ENCODE measurements around the gene MUS81.

GRCh38 chr11:65907878-65908277 is 47.6 kb downstream of the MUS81 start:
- no peak for TF ChIP-seq EP300 (IDR thresholded peaks at IDR 0.05)
- TF ChIP-seq, protein P1, sequence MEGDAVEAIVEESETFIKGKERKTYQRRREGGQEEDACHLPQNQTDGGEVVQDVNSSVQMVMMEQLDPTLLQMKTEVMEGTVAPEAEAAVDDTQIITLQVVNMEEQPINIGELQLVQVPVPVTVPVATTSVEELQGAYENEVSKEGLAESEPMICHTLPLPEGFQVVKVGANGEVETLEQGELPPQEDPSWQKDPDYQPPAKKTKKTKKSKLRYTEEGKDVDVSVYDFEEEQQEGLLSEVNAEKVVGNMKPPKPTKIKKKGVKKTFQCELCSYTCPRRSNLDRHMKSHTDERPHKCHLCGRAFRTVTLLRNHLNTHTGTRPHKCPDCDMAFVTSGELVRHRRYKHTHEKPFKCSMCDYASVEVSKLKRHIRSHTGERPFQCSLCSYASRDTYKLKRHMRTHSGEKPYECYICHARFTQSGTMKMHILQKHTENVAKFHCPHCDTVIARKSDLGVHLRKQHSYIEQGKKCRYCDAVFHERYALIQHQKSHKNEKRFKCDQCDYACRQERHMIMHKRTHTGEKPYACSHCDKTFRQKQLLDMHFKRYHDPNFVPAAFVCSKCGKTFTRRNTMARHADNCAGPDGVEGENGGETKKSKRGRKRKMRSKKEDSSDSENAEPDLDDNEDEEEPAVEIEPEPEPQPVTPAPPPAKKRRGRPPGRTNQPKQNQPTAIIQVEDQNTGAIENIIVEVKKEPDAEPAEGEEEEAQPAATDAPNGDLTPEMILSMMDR (IDR thresholded peaks at IDR 0.05) = no peak

Measured in tibial nerve (tissue), 4 donors.